IMR-90 (cell line): Measurements from ENCODE around the gene PODXL2. TPM values are rescaled to one million over a fixed set of nuclear protein-coding genes. Genes with fewer than 3 reads are reported as not detected.
A peak's percentile ranks its signal among the peaks of the same experiment; 100 is the strongest.

Source experiments
- ATAC-seq: fragments of 200-7000 bp; cut with Tn5 transposase; 2 replicates; pipeline ENCODE4 v1.9.1; 2020; ENCODE audit warnings: low read depth, mild to moderate bottlenecking, moderate library complexity
- BruUV-seq: library from RNA; stranded (reverse); fragments of 400-500 nt; replicated peaks from 2 replicates; lab custom pipeline; 2021; lab: Mats Ljungman, UMichigan
- CTCF ChIA-PET: fragments of 300-600 bp; formaldehyde crosslinking; extraction: SDS; loops from one replicate; lab custom pipeline; 2021; ENCODE audit warnings: antibody characterized with exemption; lab: Yijun Ruan, JAX
- POLR2A ChIA-PET: fragments of 300-600 bp; sonication (Branson Sonifier 250); formaldehyde crosslinking; loops from one replicate; lab custom pipeline; 2022; ENCODE audit warnings: antibody characterized with exemption; ENCODE audit not compliant: unreplicated experiment; lab: Charles Lee
- DNase-seq: peaks from one replicate; pipeline ENCODE4 v3.0.0; 2013
- H2AFZ ChIP-seq: replicated peaks from 2 replicates; pipeline ENCODE3; 2013; ENCODE audit warnings: low read length, mild to moderate bottlenecking; ENCODE audit not compliant: poor library complexity
- H2AK5ac ChIP-seq: 2 replicates; pipeline ENCODE4 v1.6.1; 2013; ENCODE audit warnings: low read depth, low read length, inconsistent platforms
- H2AK9ac ChIP-seq: replicated peaks from 2 replicates; pipeline ENCODE3; 2013; ENCODE audit warnings: mild to moderate bottlenecking, low read depth, low read length, moderate library complexity; ENCODE audit not compliant: poor library complexity
- H2BK120ac ChIP-seq: 2 replicates; pipeline ENCODE4 v1.6.1; 2013; ENCODE audit warnings: low read depth, low read length, inconsistent platforms
- H2BK15ac ChIP-seq: 3 replicates; pipeline ENCODE4 v1.6.1; 2013; ENCODE audit warnings: low read depth, low read length, inconsistent platforms
- H2BK20ac ChIP-seq: 2 replicates; pipeline ENCODE4 v1.6.1; 2013; ENCODE audit warnings: low read depth, mild to moderate bottlenecking, inconsistent platforms, low read length, moderate library complexity
- H2BK5ac ChIP-seq: 2 replicates; pipeline ENCODE4 v1.6.1; 2013; ENCODE audit warnings: mild to moderate bottlenecking, low read depth, low read length, inconsistent platforms; ENCODE audit not compliant: poor library complexity, severe bottlenecking
- H3K14ac ChIP-seq: replicated peaks from 2 replicates; pipeline ENCODE4 v1.6.1; 2013; ENCODE audit warnings: low read depth, low read length, inconsistent platforms
- H3K18ac ChIP-seq: 2 replicates; pipeline ENCODE4 v1.6.1; 2013; ENCODE audit warnings: low read depth, low read length, control low read depth
- H3K23ac ChIP-seq: 2 replicates; pipeline ENCODE4 v1.6.1; 2013; ENCODE audit warnings: low read depth, low read length, inconsistent platforms
- H3K27ac ChIP-seq: 2 replicates; pipeline ENCODE4 v1.5.1; 2013; ENCODE audit warnings: mild to moderate bottlenecking, control low read depth, low read length; ENCODE audit not compliant: insufficient read depth
- H3K27me3 ChIP-seq: 2 replicates; pipeline ENCODE4 v1.6.1; 2013; ENCODE audit warnings: low read length; ENCODE audit not compliant: control insufficient read depth, insufficient read depth
- H3K36me3 ChIP-seq: 2 replicates; pipeline ENCODE4 v1.6.1; 2013; ENCODE audit warnings: low read length, mixed read lengths; ENCODE audit not compliant: control insufficient read depth, insufficient read depth
- H3K4ac ChIP-seq: 2 replicates; pipeline ENCODE4 v1.6.1; 2013; ENCODE audit warnings: low read depth, low read length, inconsistent platforms
- H3K4me1 ChIP-seq: 2 replicates; pipeline ENCODE4 v1.6.1; 2013; ENCODE audit warnings: low read length, mixed read lengths; ENCODE audit not compliant: control insufficient read depth, insufficient read depth
- H3K4me2 ChIP-seq: 2 replicates; pipeline ENCODE4 v1.6.1; 2013; ENCODE audit warnings: low read depth, mild to moderate bottlenecking, control low read depth, low read length, moderate library complexity
- H3K4me3 ChIP-seq: 2 replicates; pipeline ENCODE4 v1.5.1; 2013; ENCODE audit warnings: low read depth, mild to moderate bottlenecking, control low read depth, low read length, moderate library complexity; ENCODE audit not compliant: insufficient read depth
- H3K56ac ChIP-seq: 2 replicates; pipeline ENCODE4 v1.6.1; 2013; ENCODE audit warnings: low read length, inconsistent platforms; ENCODE audit not compliant: insufficient read depth; ENCODE audit errors: extremely low read depth
- H3K79me1 ChIP-seq, 2 experiments: 2 replicates each; pipeline ENCODE4 v1.6.1; 2013; ENCODE audit warnings: low read length in 2 of 2, inconsistent platforms in 1 of 2, low read depth in 1 of 2
- H3K9ac ChIP-seq: 2 replicates; pipeline ENCODE4 v1.6.1; 2013; ENCODE audit warnings: low read depth, low read length, control low read depth
- H3K9me1 ChIP-seq: 2 replicates; pipeline ENCODE4 v1.6.1; 2013; ENCODE audit warnings: low read length, inconsistent platforms; ENCODE audit not compliant: insufficient read depth
- H3K9me3 ChIP-seq: 2 replicates; pipeline ENCODE4 v1.6.1; 2013; ENCODE audit warnings: low read length; ENCODE audit not compliant: control insufficient read depth, insufficient read depth
- H4K20me1 ChIP-seq: 2 replicates; pipeline ENCODE4 v1.6.1; 2013; ENCODE audit warnings: low read length, inconsistent platforms; ENCODE audit not compliant: insufficient read depth
- H4K5ac ChIP-seq: 2 replicates; pipeline ENCODE4 v1.6.1; 2013; ENCODE audit warnings: mild to moderate bottlenecking, low read depth, low read length, control low read depth
- H4K8ac ChIP-seq, 2 experiments: 2 replicates each; pipeline ENCODE4 v1.6.1; 2013; ENCODE audit warnings: low read depth in 2 of 2, low read length in 2 of 2, control low read depth in 1 of 2, inconsistent platforms in 1 of 2
- H4K91ac ChIP-seq: 2 replicates; pipeline ENCODE4 v1.6.1; 2013; ENCODE audit warnings: low read depth, low read length, inconsistent platforms; ENCODE audit not compliant: insufficient read depth
- BHLHE40 ChIP-seq: fragments of 150-350 bp; IDR thresholded peaks from 2 replicates; pipeline ENCODE4 v1.6.1; 2016; ENCODE audit warnings: mild to moderate bottlenecking, low read depth, low read length
- CEBPB ChIP-seq: IDR thresholded peaks from 2 replicates; pipeline ENCODE4 v1.6.1; 2012; ENCODE audit warnings: low read depth, low read length, improper control_type of control experiment
- CHD1 ChIP-seq: IDR thresholded peaks from 2 replicates; pipeline ENCODE4 v1.6.1; 2012; ENCODE audit warnings: low read depth, low read length, improper control_type of control experiment
- CTCF ChIP-seq: conservative IDR thresholded peaks from 2 replicates; pipeline ENCODE4 v1.5.1; 2012; ENCODE audit warnings: mild to moderate bottlenecking, low read depth, low read length, improper control_type of control experiment
- ELK1 ChIP-seq: fragments of 150-350 bp; IDR thresholded peaks from 2 replicates; pipeline ENCODE4 v1.6.1; 2016; ENCODE audit warnings: low read depth, mild to moderate bottlenecking, low read length, moderate library complexity, borderline replicate concordance
- FOS ChIP-seq: fragments of 150-350 bp; IDR thresholded peaks from 2 replicates; pipeline ENCODE4 v1.6.1; 2016; ENCODE audit warnings: low read depth, low read length
- MAFK ChIP-seq: IDR thresholded peaks from 2 replicates; pipeline ENCODE4 v1.6.1; 2012; ENCODE audit warnings: low read depth, low read length, improper control_type of control experiment
- MAZ ChIP-seq: IDR thresholded peaks from 2 replicates; pipeline ENCODE4 v1.6.1; 2012; ENCODE audit warnings: low read depth, mild to moderate bottlenecking, low read length, improper control_type of control experiment, moderate library complexity, borderline replicate concordance
- MXI1 ChIP-seq: IDR thresholded peaks from 2 replicates; pipeline ENCODE4 v1.6.1; 2012; ENCODE audit warnings: low read depth, mild to moderate bottlenecking, low read length, moderate library complexity, borderline replicate concordance
- NFE2L2 ChIP-seq: fragments of 150-350 bp; IDR thresholded peaks from 2 replicates; pipeline ENCODE4 v1.6.1; 2016; ENCODE audit warnings: low read depth, mild to moderate bottlenecking, low read length
- POLR2A ChIP-seq: IDR thresholded peaks from 2 replicates; pipeline ENCODE4 v1.6.1; 2012; ENCODE audit warnings: mild to moderate bottlenecking, low read depth, low read length
- RAD21 ChIP-seq: IDR thresholded peaks from 2 replicates; pipeline ENCODE4 v1.6.1; 2012; ENCODE audit warnings: low read length, improper control_type of control experiment
- RCOR1 ChIP-seq: IDR thresholded peaks from 2 replicates; pipeline ENCODE4 v1.6.1; 2012; ENCODE audit warnings: mild to moderate bottlenecking, low read length, improper control_type of control experiment; ENCODE audit not compliant: insufficient replicate concordance
- RFX5 ChIP-seq: IDR thresholded peaks from 2 replicates; pipeline ENCODE4 v1.8.0; 2012; ENCODE audit warnings: low read depth, mild to moderate bottlenecking, low read length, moderate library complexity
- SMC3 ChIP-seq: fragments of 150-350 bp; IDR thresholded peaks from 2 replicates; pipeline ENCODE4 v1.6.1; 2016; ENCODE audit warnings: low read depth, mild to moderate bottlenecking, antibody characterized with exemption, low read length, moderate library complexity
- USF2 ChIP-seq: fragments of 150-350 bp; IDR thresholded peaks from 2 replicates; pipeline ENCODE4 v1.6.1; 2017; ENCODE audit warnings: mild to moderate bottlenecking, antibody characterized with exemption, low read length, low read depth
- WGBS, 2 experiments: methylation state at CpG; one replicate each; pipeline versions ENCODE4 v1.1.5 to v1.1.7; 2013; ENCODE audit warnings: missing lambda C conversion rate in 2 of 2; ENCODE audit not compliant: insufficient read length in 1 of 2; ENCODE audit errors: extremely low coverage in 2 of 2; 5-methylcytosine and 5-hydroxymethylcytosine counted together
- dilution Hi-C: fragments of 300-500 bp; cut with HindIII; formaldehyde crosslinking; loops from one replicate; pipeline ENCODE4 v1.14.3; 2018; ENCODE audit warnings: low sequenced_read_pairs; ENCODE audit not compliant: unreplicated experiment
- in situ Hi-C: fragments of 300-500 bp; cut with MboI; formaldehyde crosslinking; loops from 3 replicates; pipeline ENCODE4 v1.14.3; 2019; ENCODE audit warnings: low sequenced_read_pairs, inconsistent platforms, mixed read lengths
- intact Hi-C: fragments of 100-400 bp; cut with micrococcal nuclease; formaldehyde crosslinking; loops from 2 replicates; pipeline ENCODE4 v1.10.0; 2022
- polyA plus RNA-seq, 3 experiments: library from polyadenylated mRNA; depleted of rRNA; stranded (reverse); fragments of >200 nt; gene quantifications; 2 replicates each; pipeline ENCODE4 v1.2.3, GENCODE V29; 2012; ENCODE audit warnings: low replicate concordance in 1 of 3
- total RNA-seq: library from RNA; depleted of rRNA; stranded (reverse); fragments of >200 nt; gene quantifications from 2 replicates; pipeline ENCODE4 v1.2.3, GENCODE V29; 2012

Gene PODXL2
- total and polyA plus RNA-seq, 2 of the 4 experiments (the other 2 are of a cell fraction) = 1.6 to 5.4 TPM

GRCh38 chr3:127706312-127706711, 77.3 kb downstream of the PODXL2 start:
- Histone ChIP-seq H3K23ac (no peak overlapping the region), H2BK120ac (no peak overlapping the region), H3K56ac (no peak overlapping the region), H2BK20ac (no peak overlapping the region), H3K79me1 (peaks cover 10 to 57% of the 10 kb centered on the region in 2 experiments), H3K18ac (no peak overlapping the region), H3K27ac (no peak overlapping the region), H3K9ac (no peak overlapping the region), H3K4me1 (peaks cover 10% of the 10 kb centered on the region), H2AFZ (peak overlapping the region; percentile 32), H4K20me1 (no peaks in the 10 kb centered on the region; the same call in 1 of the 2 replicates), H3K4ac (no peak overlapping the region), H3K9me1 (peaks cover 18% of the 10 kb centered on the region), H4K91ac (no peak overlapping the region), H3K27me3 (no peaks in the 10 kb centered on the region), H4K5ac (no peak overlapping the region), H2BK5ac (no peak overlapping the region), H2AK9ac (peak overlapping the region; percentile 61), H4K8ac (no peak overlapping the region), H3K4me2 (no peak overlapping the region), H2AK5ac (no peak overlapping the region), H3K36me3 (peaks cover 6% of the 10 kb centered on the region), H3K4me3 (no peak overlapping the region), H2BK15ac (no peak overlapping the region), H3K14ac (no peak overlapping the region), H3K9me3 (no peaks in the 10 kb centered on the region)
- POLR2A ChIA-PET = no interaction called here
- dilution Hi-C loops (no loop called here), intact Hi-C loops (no loop called here), in situ Hi-C loops (no loop called here)
- ATAC-seq (no peak), DNase-seq (no peak)
- BruUV-seq = no TSS peak
- 40% methylated on average over 1 of the region's 7 CpGs; no CpG with 5 or more reads in 1 of the 2 experiments for WGBS, 2 experiments
- TF ChIP-seq NFE2L2 (no peak), RFX5 (no peak), USF2 (no peak), RAD21 (no peak), CHD1 (no peak), CTCF (no peak), RCOR1 (no peak), SMC3 (no peak), POLR2A (no peak), BHLHE40 (no peak), MXI1 (no peak), CEBPB (no peak), ELK1 (no peak), MAFK (no peak), MAZ (no peak), FOS (no peak)
- CTCF ChIA-PET = interaction anchor here (1.7 kb wide), 1 partner anchor 9 kb away, joined by 5 read pairs; no protein-coding TSS in a partner anchor
